RWPE2 (cell line): Measurements from ENCODE around the gene ACOXL.

Experiments used
- ATAC-seq: fragments of 200-7000 bp; cut with Tn5 transposase; 3 replicates; pipeline ENCODE4 v1.9.1; 2021; ENCODE audit warnings: low read depth
- DNase-seq: peaks from one replicate; pipeline ENCODE4 v3.0.0-alpha.2; 2020; ENCODE audit warnings: low spot score
- H3K27ac ChIP-seq: fragments of 450-650 bp; 2 replicates; pipeline ENCODE4 v1.5.1; 2017; ENCODE audit warnings: mild to moderate bottlenecking; ENCODE audit not compliant: poor library complexity, severe bottlenecking
- H3K27me3 ChIP-seq: fragments of 250-450 bp; sonication (Bioruptor Pico); 2 replicates; pipeline ENCODE4 v1.5.1; 2021; ENCODE audit warnings: mild to moderate bottlenecking, moderate library complexity; ENCODE audit not compliant: insufficient read depth, poor library complexity, severe bottlenecking
- H3K36me3 ChIP-seq: fragments of 250-450 bp; sonication (Bioruptor Pico); 2 replicates; pipeline ENCODE4 v1.5.1; 2020; ENCODE audit warnings: low read depth, mild to moderate bottlenecking, moderate library complexity
- H3K4me1 ChIP-seq: fragments of 250-450 bp; sonication (Bioruptor Pico); 2 replicates; pipeline ENCODE4 v1.5.1; 2021; ENCODE audit warnings: mild to moderate bottlenecking, moderate library complexity; ENCODE audit not compliant: insufficient read depth, poor library complexity, severe bottlenecking
- H3K4me3 ChIP-seq: fragments of 250-450 bp; sonication (Bioruptor Pico); 2 replicates; pipeline ENCODE4 v1.5.1; 2021; ENCODE audit warnings: mild to moderate bottlenecking, moderate library complexity; ENCODE audit not compliant: severe bottlenecking
- H3K9me3 ChIP-seq: fragments of 250-450 bp; sonication (Bioruptor Pico); 2 replicates; pipeline ENCODE4 v1.5.1; 2021; ENCODE audit warnings: mild to moderate bottlenecking, moderate library complexity; ENCODE audit not compliant: severe bottlenecking
- CTCF ChIP-seq: fragments of 450-650 bp; IDR thresholded peaks from one replicate; pipeline ENCODE4 v1.5.1; 2017; ENCODE audit warnings: mild to moderate bottlenecking, moderate library complexity; ENCODE audit not compliant: poor library complexity, severe bottlenecking

The ACOXL gene

GRCh38 chr2:111011218-111011617, 278.8 kb downstream of the ACOXL start:
- H3K27ac ChIP-seq: no peak overlapping the region
- H3K9me3 ChIP-seq: peaks cover 2% of the 10 kb centered on the region
- no peaks in the 10 kb centered on the region for H3K36me3 ChIP-seq
- DNase-seq (no peak), ATAC-seq (no peak)
- no peaks in the 10 kb centered on the region for H3K4me1 ChIP-seq
- H3K27me3 ChIP-seq: peaks cover 23% of the 10 kb centered on the region
- no peak overlapping the region for H3K4me3 ChIP-seq
- no peak for TF ChIP-seq CTCF

- DNase-seq: no peak
- no peak for ATAC-seq
- peaks cover 13% of the 10 kb centered on the region for H3K27me3 ChIP-seq
- H3K4me1 ChIP-seq: no peaks in the 10 kb centered on the region
- peaks cover 2% of the 10 kb centered on the region for H3K9me3 ChIP-seq
- TF ChIP-seq CTCF: no peak
- no peak overlapping the region for H3K27ac ChIP-seq
- H3K36me3 ChIP-seq: no peaks in the 10 kb centered on the region
- H3K4me3 ChIP-seq: no peak overlapping the region
Observed at GRCh38 chr2:111015283-111015995, 283.1 kb downstream of the ACOXL start.

GRCh38 chr2:111017034-111017622, 284.8 kb downstream of the ACOXL start:
- H3K4me1 ChIP-seq: no peaks in the 10 kb centered on the region
- no peak for TF ChIP-seq CTCF
- H3K27ac ChIP-seq: no peak overlapping the region
- peaks cover 2% of the 10 kb centered on the region for H3K9me3 ChIP-seq
- H3K4me3 ChIP-seq: no peak overlapping the region
- ATAC-seq: no peak
- H3K27me3 ChIP-seq: peaks cover 8% of the 10 kb centered on the region
- H3K36me3 ChIP-seq: no peaks in the 10 kb centered on the region
- DNase-seq: no peak

- no peak for DNase-seq
- Histone ChIP-seq H3K27ac (no peak overlapping the region), H3K9me3 (peaks cover 2% of the 10 kb centered on the region), H3K27me3 (peaks cover 8% of the 10 kb centered on the region), H3K4me1 (no peaks in the 10 kb centered on the region), H3K4me3 (no peak overlapping the region), H3K36me3 (no peaks in the 10 kb centered on the region)
- ATAC-seq: no peak
- no peak for TF ChIP-seq CTCF
Observed at GRCh38 chr2:111017909-111018308, 285.5 kb downstream of the ACOXL start.

GRCh38 chr2:111019381-111019780, 287.0 kb downstream of the ACOXL start:
- Histone ChIP-seq H3K27me3 (no peaks in the 10 kb centered on the region), H3K27ac (no peak overlapping the region), H3K36me3 (no peaks in the 10 kb centered on the region), H3K4me3 (no peak overlapping the region), H3K4me1 (no peaks in the 10 kb centered on the region), H3K9me3 (no peaks in the 10 kb centered on the region)
- no peak for TF ChIP-seq CTCF
- no peak for ATAC-seq
- DNase-seq: no peak
